NB4 (cell line): ENCODE measurements around the gene NPHP3.

Experiments used
- CTCF ChIP-seq: IDR thresholded peaks from one replicate; pipeline ENCODE4 v1.5.1; 2012; ENCODE audit warnings: low read depth, low read length
- MYC ChIP-seq: IDR thresholded peaks from 2 replicates; pipeline ENCODE4 v1.6.1; 2011; ENCODE audit warnings: low read depth, low read length

DNA sequence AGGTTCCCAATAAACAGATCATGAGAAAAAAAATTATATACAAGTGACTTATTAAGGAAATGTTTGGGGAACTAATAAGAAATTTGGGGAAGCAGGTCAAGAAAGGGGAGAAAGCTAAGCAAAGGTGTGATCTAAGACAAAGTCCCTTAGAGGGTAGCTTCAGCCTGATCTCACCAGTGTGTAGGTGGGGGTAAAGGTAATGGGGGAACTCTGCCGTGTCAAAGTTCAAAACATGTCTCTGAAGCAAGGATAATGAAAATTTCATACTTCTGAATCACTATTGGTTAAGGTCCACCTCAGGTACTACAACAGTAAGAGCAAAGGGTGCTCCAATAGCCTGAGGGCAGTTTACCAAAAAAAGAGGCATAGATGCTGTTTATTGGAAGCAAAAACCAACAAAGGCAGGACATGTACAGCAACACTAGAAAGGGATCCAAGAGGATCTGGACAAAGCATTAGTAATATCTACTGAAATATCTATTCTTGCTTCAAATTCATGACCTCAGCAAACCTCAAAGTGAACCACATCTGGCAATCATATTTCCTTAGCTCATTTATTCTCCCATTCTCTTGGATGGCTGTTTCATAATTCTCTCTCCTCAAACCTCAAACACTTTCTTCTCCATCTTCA is 69.5 kb downstream of the NPHP3 start:
- TF ChIP-seq MYC (no peak), CTCF (no peak)
